ENCODE results near the gene HIVEP1.

HIVEP1 gene

DNA sequence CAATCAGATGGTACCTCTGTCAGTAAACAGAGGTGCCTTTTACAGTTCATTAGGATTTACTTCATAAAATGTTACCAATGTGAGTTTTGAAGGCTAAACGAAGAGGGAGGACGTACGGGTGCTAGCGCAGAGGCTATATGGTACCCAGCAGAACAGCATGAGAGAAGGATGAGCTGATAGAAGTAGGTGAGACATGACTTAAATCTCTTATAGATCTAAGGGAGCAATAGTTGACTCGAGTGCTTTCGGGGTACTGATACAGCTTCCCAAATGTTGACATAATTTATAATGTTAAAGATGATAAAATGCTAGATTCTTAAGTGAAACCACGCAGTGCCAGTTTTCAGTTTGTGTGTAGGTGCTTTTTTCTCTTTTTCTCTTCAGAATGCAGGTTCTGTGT, 72.6 kb downstream of the HIVEP1 start:
- TF ChIP-seq, protein P1, sequence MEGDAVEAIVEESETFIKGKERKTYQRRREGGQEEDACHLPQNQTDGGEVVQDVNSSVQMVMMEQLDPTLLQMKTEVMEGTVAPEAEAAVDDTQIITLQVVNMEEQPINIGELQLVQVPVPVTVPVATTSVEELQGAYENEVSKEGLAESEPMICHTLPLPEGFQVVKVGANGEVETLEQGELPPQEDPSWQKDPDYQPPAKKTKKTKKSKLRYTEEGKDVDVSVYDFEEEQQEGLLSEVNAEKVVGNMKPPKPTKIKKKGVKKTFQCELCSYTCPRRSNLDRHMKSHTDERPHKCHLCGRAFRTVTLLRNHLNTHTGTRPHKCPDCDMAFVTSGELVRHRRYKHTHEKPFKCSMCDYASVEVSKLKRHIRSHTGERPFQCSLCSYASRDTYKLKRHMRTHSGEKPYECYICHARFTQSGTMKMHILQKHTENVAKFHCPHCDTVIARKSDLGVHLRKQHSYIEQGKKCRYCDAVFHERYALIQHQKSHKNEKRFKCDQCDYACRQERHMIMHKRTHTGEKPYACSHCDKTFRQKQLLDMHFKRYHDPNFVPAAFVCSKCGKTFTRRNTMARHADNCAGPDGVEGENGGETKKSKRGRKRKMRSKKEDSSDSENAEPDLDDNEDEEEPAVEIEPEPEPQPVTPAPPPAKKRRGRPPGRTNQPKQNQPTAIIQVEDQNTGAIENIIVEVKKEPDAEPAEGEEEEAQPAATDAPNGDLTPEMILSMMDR (IDR thresholded peaks at IDR 0.05; ENCODE audit: low read depth, low read length) = no peak
- no peak overlapping the region for H3K4me3 ChIP-seq (ENCODE audit: low read depth, low read length)

DNA sequence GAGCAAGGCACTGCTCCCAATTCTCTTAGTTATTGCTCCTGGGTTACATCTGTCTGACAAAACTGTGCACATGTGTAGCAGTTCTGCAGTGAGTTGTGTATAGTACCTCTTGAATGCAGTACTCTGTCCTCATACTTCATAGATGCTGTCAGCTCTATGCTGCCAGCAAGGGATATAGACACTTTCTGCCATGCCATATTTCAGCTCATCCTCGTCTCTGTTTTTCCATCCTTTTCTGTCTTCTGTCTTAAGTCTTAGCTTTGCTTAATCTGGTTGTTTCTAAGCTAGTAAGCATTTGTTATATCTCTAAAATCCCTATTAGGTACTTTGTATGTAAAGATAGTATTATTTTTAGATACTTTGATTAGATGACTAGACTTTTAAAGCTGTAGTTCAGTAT, 76.4 kb downstream of the HIVEP1 start:
- no peak overlapping the region for H3K4me3 ChIP-seq (ENCODE audit: low read depth, low read length)
- TF ChIP-seq, protein P1 (IDR thresholded peaks at IDR 0.05; ENCODE audit: low read depth, low read length) = no peak

DNA sequence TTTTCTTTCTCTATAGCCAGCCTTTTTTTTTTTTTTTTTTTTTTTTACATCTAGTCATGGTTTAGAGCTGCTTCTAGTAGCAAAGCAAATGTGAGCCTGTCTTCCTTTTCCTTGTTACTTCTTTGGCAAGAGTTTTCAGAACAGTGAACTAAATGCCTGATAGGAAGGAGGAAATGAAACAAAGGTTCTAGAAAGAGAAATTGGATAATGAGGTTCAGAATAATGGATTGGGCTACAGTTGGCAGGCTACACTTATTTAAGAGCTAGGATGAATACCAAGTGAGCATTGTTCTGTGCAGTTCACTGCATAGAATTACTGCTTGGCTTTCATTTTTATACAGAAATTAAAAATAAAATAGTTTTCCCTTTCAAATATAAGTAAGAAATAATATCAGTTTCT, 78.6 kb downstream of the HIVEP1 start:
- no peak overlapping the region for H3K4me3 ChIP-seq (ENCODE audit: low read depth, low read length)
- TF ChIP-seq, protein P1 (IDR thresholded peaks at IDR 0.05; ENCODE audit: low read depth, low read length) = no peak

DNA sequence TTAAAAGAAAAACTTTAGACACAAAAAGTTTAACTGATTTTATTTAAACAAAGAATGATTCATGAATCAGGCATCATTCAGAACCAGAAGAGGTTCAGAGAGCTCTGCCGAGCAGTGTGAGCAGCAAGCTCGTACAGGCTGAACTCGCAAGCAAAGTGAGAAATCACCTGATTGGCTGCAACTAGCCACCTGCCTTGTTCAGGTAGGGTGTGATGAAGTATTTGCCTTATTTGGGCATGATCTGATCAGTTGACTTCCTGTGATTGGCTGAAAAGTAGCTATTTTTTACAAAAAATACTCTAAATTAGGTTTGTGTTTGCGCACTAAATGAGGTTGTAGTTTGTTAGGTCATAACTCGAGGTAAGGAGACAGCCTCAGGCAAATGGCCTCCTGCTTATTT, 80.7 kb downstream of the HIVEP1 start:
- TF ChIP-seq, protein P1 (IDR thresholded peaks at IDR 0.05; ENCODE audit: low read depth, low read length) = no peak
- H3K4me3 ChIP-seq (ENCODE audit: low read depth, low read length) = no peak overlapping the region

DNA sequence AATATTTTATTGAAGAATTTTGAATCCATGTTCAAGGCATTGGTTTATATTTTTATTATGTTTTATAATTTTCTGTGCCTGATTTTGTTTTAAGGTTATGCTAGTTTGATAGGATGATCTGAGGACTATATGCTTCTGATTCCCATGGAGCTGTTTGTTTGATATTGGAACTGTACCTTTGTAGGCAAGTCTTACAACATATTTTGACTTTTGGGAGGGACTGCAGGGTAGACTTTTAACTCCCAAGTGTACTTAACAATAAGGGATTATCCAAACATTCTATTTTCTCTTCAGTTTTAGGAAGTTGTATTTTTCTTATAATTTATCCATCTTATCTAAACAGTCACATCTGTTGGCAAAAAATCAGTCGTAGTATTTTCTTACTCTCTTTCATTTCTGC, 82.6 kb downstream of the HIVEP1 start:
- TF ChIP-seq, protein P1 (IDR thresholded peaks at IDR 0.05; ENCODE audit: low read depth, low read length) = no peak
- H3K4me3 ChIP-seq (ENCODE audit: low read depth, low read length) = no peak overlapping the region

DNA sequence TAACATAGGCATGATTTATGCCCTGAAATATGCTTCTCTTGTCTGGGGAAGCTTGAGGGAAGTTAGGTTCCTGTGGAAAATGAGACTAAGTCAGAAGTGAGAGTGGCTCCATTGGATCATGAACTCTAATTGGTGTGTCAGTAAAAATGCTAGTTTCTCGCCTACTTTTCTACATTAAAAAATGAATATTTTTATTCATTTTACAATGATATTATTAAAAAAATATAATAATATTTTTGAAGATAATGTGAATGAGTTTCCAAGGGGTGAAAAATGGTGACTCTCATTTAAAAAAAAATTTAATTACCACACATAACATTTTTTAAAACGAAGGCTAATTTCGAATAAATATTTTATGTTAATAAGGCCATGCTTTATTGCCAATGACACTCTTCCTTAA, 84.2 kb downstream of the HIVEP1 start:
- TF ChIP-seq, protein P1 (IDR thresholded peaks at IDR 0.05; ENCODE audit: low read depth, low read length) = no peak
- no peak overlapping the region for H3K4me3 ChIP-seq (ENCODE audit: low read depth, low read length)

DNA sequence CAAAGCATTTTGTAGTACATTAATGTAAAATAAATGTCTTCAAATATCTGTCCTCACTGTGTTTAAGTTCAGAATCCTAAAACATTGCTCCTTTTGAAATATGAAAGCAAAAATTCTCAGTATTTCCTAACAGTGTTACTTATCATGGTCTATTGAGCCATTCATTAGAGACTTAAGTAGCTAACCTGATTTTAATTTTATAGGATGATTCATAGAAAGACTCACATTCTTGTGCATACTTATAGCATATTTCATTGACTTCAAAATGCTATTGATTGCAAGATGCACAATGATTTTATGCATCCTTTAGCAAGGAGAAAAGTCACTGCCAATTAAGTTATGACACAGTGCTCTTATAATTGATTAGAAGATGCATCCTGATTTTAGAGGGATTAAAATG, 85.7 kb downstream of the HIVEP1 start:
- TF ChIP-seq, protein P1 (IDR thresholded peaks at IDR 0.05; ENCODE audit: low read depth, low read length) = no peak

More for the DNA sequence above, 85.7 kb downstream of the HIVEP1 start:
- H3K4me3 ChIP-seq (ENCODE audit: low read depth, low read length) = no peak overlapping the region

Measured in WI38 (cell line).